Neural progenitor cell (in vitro differentiated cells): ENCODE measurements around the gene PLXDC2. TPM values are rescaled to one million over a fixed set of nuclear protein-coding genes. Genes with fewer than 3 reads are reported as not detected.

ENCODE experiments used
- DNase-seq: peaks from one replicate; pipeline ENCODE4 v3.0.0-alpha.2; 2016; ENCODE audit warnings: low spot score
- H2AFZ ChIP-seq: fragments of 200-600 bp; sonication (generic); replicated peaks from 2 replicates; pipeline ENCODE4 v1.6.1; 2016; ENCODE audit warnings: antibody characterized with exemption
- H3F3A ChIP-seq: fragments of 200-600 bp; sonication (generic); 2 replicates; pipeline ENCODE4 v1.6.1; 2016; ENCODE audit warnings: antibody characterized with exemption, low read depth
- H3K27ac ChIP-seq: fragments of 200-600 bp; sonication (generic); 2 replicates; pipeline ENCODE4 v1.5.1; 2016; ENCODE audit warnings: mild to moderate bottlenecking
- H3K27me3 ChIP-seq: fragments of 200-600 bp; sonication (generic); 2 replicates; pipeline ENCODE4 v1.6.1; 2016; ENCODE audit warnings: mild to moderate bottlenecking, moderate library complexity
- H3K36me3 ChIP-seq: fragments of 200-600 bp; sonication (generic); 2 replicates; pipeline ENCODE4 v1.5.1; 2016
- H3K4me1 ChIP-seq: fragments of 200-600 bp; sonication (generic); 2 replicates; pipeline ENCODE4 v1.6.1; 2016; ENCODE audit warnings: mixed run types
- H3K4me2 ChIP-seq: fragments of 200-600 bp; sonication (generic); 2 replicates; pipeline ENCODE4 v1.6.1; 2016
- H3K4me3 ChIP-seq: fragments of 200-600 bp; sonication (generic); 2 replicates; pipeline ENCODE4 v1.5.1; 2016
- H3K79me2 ChIP-seq: fragments of 200-600 bp; sonication (generic); 2 replicates; pipeline ENCODE4 v1.6.1; 2016; ENCODE audit warnings: low read depth
- H3K9ac ChIP-seq: fragments of 200-600 bp; sonication (generic); 2 replicates; pipeline ENCODE4 v1.6.1; 2016
- H3K9me3 ChIP-seq: fragments of 200-600 bp; sonication (generic); 2 replicates; pipeline ENCODE4 v1.5.1; 2016; ENCODE audit warnings: low read depth
- H4K20me1 ChIP-seq: fragments of 200-600 bp; sonication (generic); 2 replicates; pipeline ENCODE4 v1.6.1; 2016; ENCODE audit warnings: low read depth
- H3K27ac Mint-ChIP-seq: 3 replicates; pipeline ENCODE4 v1.8.0; 2021; ENCODE audit warnings: mixed read lengths
- H3K27me3 Mint-ChIP-seq: 2 replicates; pipeline ENCODE4 v1.8.0; 2022; ENCODE audit warnings: low read depth, mild to moderate bottlenecking, inconsistent platforms, moderate library complexity, mixed read lengths; ENCODE audit not compliant: insufficient read depth
- H3K36me3 Mint-ChIP-seq: 3 replicates; pipeline ENCODE4 v1.8.0; 2021; ENCODE audit warnings: mixed read lengths
- H3K4me1 Mint-ChIP-seq: 3 replicates; pipeline ENCODE4 v1.8.0; 2021; ENCODE audit warnings: mixed read lengths
- H3K4me3 Mint-ChIP-seq: 3 replicates; pipeline ENCODE4 v1.8.0; 2021; ENCODE audit warnings: mild to moderate bottlenecking, moderate library complexity, mixed read lengths
- H3K9me3 Mint-ChIP-seq: 3 replicates; pipeline ENCODE4 v1.8.0; 2020; ENCODE audit warnings: mixed read lengths
- CTCF ChIP-seq: fragments of 200-600 bp; sonication (generic); IDR thresholded peaks from 2 replicates; pipeline ENCODE4 v1.5.1; 2017; ENCODE audit warnings: antibody characterized with exemption, mild to moderate bottlenecking
- EZH2 ChIP-seq: fragments of 200-600 bp; sonication (generic); IDR thresholded peaks from 2 replicates; pipeline ENCODE4 v1.6.1; 2017; ENCODE audit warnings: antibody characterized with exemption, mild to moderate bottlenecking, moderate library complexity
- EZH2phosphoT487 ChIP-seq: fragments of 200-600 bp; sonication (generic); IDR thresholded peaks from 2 replicates; pipeline ENCODE4 v1.6.1; 2017; ENCODE audit warnings: antibody characterized with exemption
- total RNA-seq: library from RNA; depleted of rRNA; stranded (reverse); fragments of >200 nt; gene quantifications from 2 replicates; pipeline ENCODE4 v1.2.3, GENCODE V29; 2015; ENCODE audit warnings: low replicate concordance

The PLXDC2 gene
- total RNA-seq, 1 donor from 2014 or later: 44.2 TPM

DNA sequence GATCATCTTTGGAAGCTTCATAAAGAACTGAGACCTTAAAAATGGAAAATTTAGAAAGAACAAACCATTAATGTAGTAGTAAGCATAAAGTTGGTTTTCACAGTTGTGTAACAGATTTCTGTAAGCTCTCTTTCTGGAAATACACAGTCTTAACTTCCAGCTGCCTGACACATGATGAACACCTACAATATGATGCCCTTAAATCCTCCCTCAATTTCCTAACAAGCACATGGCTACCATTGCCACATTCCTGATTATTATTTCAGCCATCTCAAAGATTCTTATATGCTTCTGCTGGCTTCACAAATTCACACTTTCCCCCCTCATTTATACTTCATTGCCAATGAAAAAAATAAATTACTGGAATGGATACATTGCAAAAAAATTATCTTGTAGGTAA lies 49.4 kb downstream of the PLXDC2 start:
- H3F3A ChIP-seq: no peaks in the 10 kb centered on the region
- peaks cover 19% of the 10 kb centered on the region for H3K9me3 Mint-ChIP-seq
- H3K27me3 ChIP-seq: no peaks in the 10 kb centered on the region
- no peak overlapping the region for H3K27ac ChIP-seq
- H4K20me1 ChIP-seq: no peaks in the 10 kb centered on the region
- H3K36me3 ChIP-seq: no peaks in the 10 kb centered on the region
- H3K4me2 ChIP-seq: no peak overlapping the region
- peaks cover 34% of the 10 kb centered on the region for H3K36me3 Mint-ChIP-seq
- H3K79me2 ChIP-seq: peaks cover 53% of the 10 kb centered on the region
- H3K9ac ChIP-seq: no peak overlapping the region
- H3K4me3 ChIP-seq: no peak overlapping the region
- no peak for DNase-seq
- H3K4me3 Mint-ChIP-seq: no peak overlapping the region
- no peak for TF ChIP-seq CTCF
- no peak for TF ChIP-seq EZH2phosphoT487
- TF ChIP-seq EZH2: no peak
- no peaks in the 10 kb centered on the region for H3K27me3 Mint-ChIP-seq
- H3K27ac Mint-ChIP-seq: no peak overlapping the region
- no peaks in the 10 kb centered on the region for H3K4me1 ChIP-seq
- peaks cover 9% of the 10 kb centered on the region for H3K4me1 Mint-ChIP-seq
- H2AFZ ChIP-seq: no peak overlapping the region
- no peaks in the 10 kb centered on the region for H3K9me3 ChIP-seq

DNA sequence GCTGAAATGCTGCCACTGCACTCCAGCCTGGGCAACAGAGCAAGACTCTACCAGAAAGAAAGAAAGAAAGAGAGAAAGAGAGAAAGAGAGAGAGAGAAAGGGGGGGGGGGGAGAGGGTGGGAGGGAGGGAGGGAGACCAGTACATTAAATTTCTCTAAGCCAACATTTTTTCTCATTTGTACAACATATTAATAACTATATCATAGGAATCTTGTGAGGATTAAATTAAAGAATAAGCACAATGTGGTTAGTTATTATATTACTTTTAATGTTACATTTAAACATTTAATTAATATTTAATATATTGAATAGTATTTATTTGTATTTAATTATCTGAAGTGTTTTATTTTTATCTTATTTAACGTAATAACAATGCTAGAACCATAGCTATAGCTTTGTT lies 53.1 kb downstream of the PLXDC2 start:
- Mint-ChIP-seq H3K27me3 (no peaks in the 10 kb centered on the region), H3K9me3 (peaks cover 19% of the 10 kb centered on the region), H3K4me1 (peaks cover 7% of the 10 kb centered on the region), H3K36me3 (peaks cover 39% of the 10 kb centered on the region), H3K27ac (no peak overlapping the region), H3K4me3 (no peak overlapping the region)
- Histone ChIP-seq H2AFZ (no peak overlapping the region), H3K36me3 (no peaks in the 10 kb centered on the region), H3K9me3 (no peaks in the 10 kb centered on the region), H3K4me3 (no peak overlapping the region), H4K20me1 (peaks cover 3% of the 10 kb centered on the region), H3K27ac (no peak overlapping the region), H3F3A (no peaks in the 10 kb centered on the region), H3K9ac (no peak overlapping the region), H3K79me2 (peaks cover 66% of the 10 kb centered on the region), H3K4me2 (no peak overlapping the region), H3K27me3 (no peaks in the 10 kb centered on the region), H3K4me1 (peaks cover 11% of the 10 kb centered on the region)
- no peak for DNase-seq
- TF ChIP-seq EZH2phosphoT487: no peak
- no peak for TF ChIP-seq EZH2

DNA sequence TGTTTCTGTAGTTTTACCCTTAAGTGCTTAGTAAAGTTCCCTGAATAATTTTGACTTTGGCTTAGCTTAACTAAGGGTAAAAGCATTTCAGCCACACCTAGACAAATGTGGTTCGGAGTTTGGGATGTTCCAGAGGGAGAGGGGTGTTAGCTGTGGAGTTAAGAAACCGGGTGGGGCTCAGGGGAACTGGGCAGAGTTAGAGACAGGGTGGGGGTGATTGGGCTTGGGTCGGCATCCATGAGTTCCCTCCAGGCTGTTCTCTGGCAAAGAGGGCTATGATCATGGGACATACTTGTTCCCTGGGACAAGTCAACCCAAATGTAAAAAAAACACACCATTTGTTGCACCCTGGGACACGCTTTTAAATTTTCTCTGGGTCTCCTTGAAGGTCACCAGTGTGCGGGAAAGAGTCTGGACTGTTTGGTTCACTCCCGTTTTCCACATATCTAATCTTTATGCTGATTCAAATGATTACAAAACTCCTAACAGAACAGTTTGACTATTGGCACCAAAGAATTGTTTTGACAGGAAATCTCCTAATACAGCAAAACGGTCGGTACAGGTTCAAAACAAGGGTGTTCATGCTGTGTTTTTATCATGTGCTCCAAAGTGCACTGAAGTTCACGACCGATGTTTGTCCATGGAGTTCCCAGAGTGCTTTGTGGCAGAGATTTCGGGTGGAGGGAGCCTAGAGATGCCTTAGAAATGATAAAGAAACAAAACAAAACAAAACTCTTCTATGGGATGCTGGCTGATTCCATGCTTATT lies 56.5 kb downstream of the PLXDC2 start:
- Mint-ChIP-seq H3K36me3 (peaks cover 17% of the 10 kb centered on the region), H3K9me3 (peaks cover 4% of the 10 kb centered on the region), H3K4me3 (no peak overlapping the region), H3K4me1 (peaks cover 7% of the 10 kb centered on the region), H3K27me3 (peaks cover 2% of the 10 kb centered on the region), H3K27ac (no peak overlapping the region)
- no peaks in the 10 kb centered on the region for H3F3A ChIP-seq
- TF ChIP-seq EZH2phosphoT487: no peak
- TF ChIP-seq EZH2: no peak
- no peak for TF ChIP-seq CTCF
- H4K20me1 ChIP-seq: peaks cover 3% of the 10 kb centered on the region
- H2AFZ ChIP-seq: no peak overlapping the region
- H3K27ac ChIP-seq: no peak overlapping the region
- no peaks in the 10 kb centered on the region for H3K36me3 ChIP-seq
- H3K4me2 ChIP-seq: no peak overlapping the region
- no peaks in the 10 kb centered on the region for H3K27me3 ChIP-seq
- H3K9me3 ChIP-seq: no peaks in the 10 kb centered on the region
- H3K4me3 ChIP-seq: no peak overlapping the region
- DNase-seq: no peak
- H3K79me2 ChIP-seq: peaks cover 70% of the 10 kb centered on the region
- H3K4me1 ChIP-seq: peaks cover 11% of the 10 kb centered on the region
- no peak overlapping the region for H3K9ac ChIP-seq

DNA sequence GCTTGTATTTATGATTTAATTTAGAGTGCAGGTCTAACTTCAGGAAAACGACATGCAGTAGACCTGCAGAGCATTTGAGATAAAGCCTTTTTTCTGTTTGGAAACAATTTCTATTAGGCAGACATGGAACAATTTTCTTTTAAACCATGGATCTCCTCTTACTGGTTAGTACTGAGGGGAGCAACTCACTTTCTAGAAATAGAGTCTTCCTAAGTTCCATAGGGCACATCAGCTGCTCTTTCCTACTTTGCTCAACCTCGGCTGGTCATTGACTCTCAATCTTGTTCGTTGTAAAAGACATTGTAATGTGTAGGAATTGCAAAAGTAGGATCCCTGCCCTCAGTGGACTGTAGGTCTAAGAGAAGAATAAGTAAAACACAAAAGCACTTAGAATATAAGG lies 58.0 kb downstream of the PLXDC2 start:
- Histone ChIP-seq H3K36me3 (no peaks in the 10 kb centered on the region), H3K4me2 (no peak overlapping the region), H3K4me1 (peaks cover 11% of the 10 kb centered on the region), H4K20me1 (peaks cover 3% of the 10 kb centered on the region), H2AFZ (no peak overlapping the region), H3K9ac (no peak overlapping the region), H3K27ac (no peak overlapping the region), H3K9me3 (no peaks in the 10 kb centered on the region), H3K4me3 (no peak overlapping the region), H3K79me2 (peaks cover 72% of the 10 kb centered on the region), H3F3A (no peaks in the 10 kb centered on the region), H3K27me3 (no peaks in the 10 kb centered on the region)
- Mint-ChIP-seq H3K4me1 (peaks cover 7% of the 10 kb centered on the region), H3K9me3 (no peaks in the 10 kb centered on the region), H3K4me3 (no peak overlapping the region), H3K27me3 (peaks cover 2% of the 10 kb centered on the region), H3K27ac (no peak overlapping the region), H3K36me3 (peaks cover 13% of the 10 kb centered on the region)
- TF ChIP-seq CTCF (no peak), EZH2 (no peak), EZH2phosphoT487 (no peak)
- DNase-seq: no peak
